ENCODE measurements around the gene C12orf76. TPM values are rescaled to one million over a fixed set of nuclear protein-coding genes. Genes with fewer than 3 reads are reported as not detected.
"Not testable (repeated sequence)": the region's sequence is repeated elsewhere in the genome, so short reads cannot be mapped to it uniquely, and the experiment has no call there.

C12orf76 gene
- 12.9 and 18.3 TPM in 2 replicates for total RNA-seq (2014; rRNA removed; shearing (Covaris generic))

- peak; percentile 94 for DNase-seq (ENCODE audit: low spot score)
Measured at GRCh38 chr12:110048242-110049027, at the start of gene C12orf76. C12orf76 (minus strand) TSS chr12:110048522; CDS start chr12:110048495, 27 bp downstream.

- no peak for DNase-seq (ENCODE audit: low spot score)
Measured at GRCh38 chr12:110093631-110094311, 45.4 kb upstream of the C12orf76 start.

- DNase-seq (ENCODE audit: low spot score) = no peak
Measured at GRCh38 chr12:110091136-110091711, 42.9 kb upstream of the C12orf76 start.

GRCh38 chr12:110090266-110091135 lies 42.2 kb upstream of the C12orf76 start:
- DNase-seq (ENCODE audit: low spot score) = no peak

GRCh38 chr12:110088936-110089335 lies 40.6 kb upstream of the C12orf76 start:
- no peak for DNase-seq (ENCODE audit: low spot score)

GRCh38 chr12:110088216-110088615 lies 39.9 kb upstream of the C12orf76 start:
- not testable (repeated sequence) for DNase-seq (ENCODE audit: low spot score)

- DNase-seq (ENCODE audit: low spot score) = no peak
Measured at GRCh38 chr12:110084314-110085015, 36.1 kb upstream of the C12orf76 start.

- DNase-seq (ENCODE audit: low spot score) = no peak
Measured at GRCh38 chr12:110080410-110080809, 32.1 kb upstream of the C12orf76 start.

GRCh38 chr12:110079477-110080400 lies 31.4 kb upstream of the C12orf76 start:
- no peak for DNase-seq (ENCODE audit: low spot score)

- no peak for DNase-seq (ENCODE audit: low spot score)
Measured at GRCh38 chr12:110077800-110078199, 29.5 kb upstream of the C12orf76 start.

GRCh38 chr12:110075880-110076279 lies 27.6 kb upstream of the C12orf76 start:
- no peak for DNase-seq (ENCODE audit: low spot score)

- no peak for DNase-seq (ENCODE audit: low spot score)
Measured at GRCh38 chr12:110074089-110074488, 25.8 kb upstream of the C12orf76 start.

GRCh38 chr12:110073049-110073831 lies 24.9 kb upstream of the C12orf76 start:
- peak; percentile 27 for DNase-seq (ENCODE audit: low spot score)

- not testable (repeated sequence) for DNase-seq (ENCODE audit: low spot score)
Measured at GRCh38 chr12:110072636-110073035, 24.3 kb upstream of the C12orf76 start.

GRCh38 chr12:110071967-110072366 lies 23.6 kb upstream of the C12orf76 start:
- no peak for DNase-seq (ENCODE audit: low spot score)

- no peak for DNase-seq (ENCODE audit: low spot score)
Measured at GRCh38 chr12:110071504-110071903, 23.2 kb upstream of the C12orf76 start.

GRCh38 chr12:110068654-110069053 lies 20.3 kb upstream of the C12orf76 start:
- no peak for DNase-seq (ENCODE audit: low spot score)

GRCh38 chr12:110068115-110068514 lies 19.8 kb upstream of the C12orf76 start:
- not testable (repeated sequence) for DNase-seq (ENCODE audit: low spot score)

GRCh38 chr12:110067531-110067930 lies 19.2 kb upstream of the C12orf76 start:
- DNase-seq (ENCODE audit: low spot score) = no peak
